GM18526 (cell line): ENCODE results near the gene MPZL2.

Experiments
- POLR2A ChIP-seq: IDR thresholded peaks from 3 replicates; pipeline ENCODE4 v1.6.1; 2011; ENCODE audit not compliant: insufficient read length; ENCODE audit errors: extremely low read depth

MPZL2 gene

GRCh38 chr11:118207079-118207478 lies 57.0 kb downstream of the MPZL2 start:
- TF ChIP-seq POLR2A: no peak

GRCh38 chr11:118206391-118207031 lies 57.6 kb downstream of the MPZL2 start:
- TF ChIP-seq POLR2A: no peak

GRCh38 chr11:118205606-118206378 lies 58.3 kb downstream of the MPZL2 start:
- no peak for TF ChIP-seq POLR2A
